ENCODE data around the gene GFY. TPM values are rescaled to one million over a fixed set of nuclear protein-coding genes. Genes with fewer than 3 reads are reported as not detected.
A peak's percentile ranks its signal among the peaks of the same experiment; 100 is the strongest.

Gene GFY
- total RNA-seq, 2 experiments from 2014 or later, result not detected

DNA sequence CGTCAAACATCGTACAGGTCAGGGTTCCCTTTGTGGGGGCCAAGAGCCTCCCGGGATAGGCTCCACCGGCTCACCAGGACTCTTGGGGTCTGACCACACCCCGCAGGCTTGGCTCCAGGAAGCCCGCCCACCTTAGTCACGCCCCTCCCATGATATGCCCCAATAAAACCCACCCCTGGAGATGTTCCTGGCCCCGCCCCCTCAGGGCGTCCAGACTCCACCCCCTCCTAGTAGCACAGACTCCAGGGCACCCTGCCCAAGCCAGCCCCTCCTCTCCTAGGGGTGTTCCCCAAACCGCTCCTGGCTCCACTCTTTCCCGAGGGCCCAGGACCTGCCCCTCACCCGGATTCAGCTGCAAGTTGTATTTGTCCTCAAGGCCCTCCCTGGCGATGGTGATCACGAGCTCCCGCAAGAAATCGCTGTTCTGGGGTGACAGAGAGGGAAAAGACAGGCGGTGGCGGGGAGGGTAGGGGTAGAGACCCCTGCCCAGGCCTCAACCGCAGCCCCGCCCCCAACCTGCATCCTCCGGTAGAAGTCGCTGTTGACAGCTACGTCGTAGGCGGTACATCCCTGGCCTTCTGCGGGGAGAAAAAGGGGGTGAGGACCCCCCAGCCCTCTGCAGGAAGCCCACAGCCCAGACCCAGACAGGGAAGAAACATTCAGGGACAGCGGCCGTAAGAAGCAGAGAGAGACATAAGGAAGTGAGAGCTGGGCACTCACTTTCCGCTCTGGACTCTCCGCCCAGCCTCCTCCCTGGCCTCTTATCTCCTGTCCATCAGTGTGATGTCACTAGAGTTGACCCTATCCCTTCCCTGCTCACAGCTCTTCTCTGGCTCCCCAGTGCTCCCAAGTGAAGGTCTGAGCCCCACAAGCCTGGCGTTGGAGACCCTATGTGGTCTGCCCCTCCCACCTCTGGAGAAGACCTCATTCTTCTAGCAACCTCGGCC, 22.6 kb downstream of the GFY start:
- Mint-ChIP-seq H3K27me3 (peaks cover under 1% of the 10 kb centered on the region), H3K4me1 (peaks cover 40% of the 10 kb centered on the region), H3K36me3 (ENCODE audit: low read depth) (peaks cover 43% of the 10 kb centered on the region), H3K4me3 (no peak overlapping the region), H3K9me3 (ENCODE audit: low read depth) (no peaks in the 10 kb centered on the region), H3K27ac (peak overlapping the region; percentile 47)
- no peak for ATAC-seq
- CTCF ChIA-PET, result interaction anchor here (0.8 to 1.2 kb wide), 2 partner anchors 13 to 23 kb away, joined by 4 read pairs; no protein-coding TSS in a partner anchor
- intact Hi-C loops (cut with DNase I, micrococcal nuclease), result no loop called here
- POLR2A ChIA-PET, result interaction anchor here (0.6 kb wide), 2 partner anchors 164 to 185 kb away, joined by 3 read pairs; no protein-coding TSS in a partner anchor
- DNase-seq, result peak; percentile 59

DNA sequence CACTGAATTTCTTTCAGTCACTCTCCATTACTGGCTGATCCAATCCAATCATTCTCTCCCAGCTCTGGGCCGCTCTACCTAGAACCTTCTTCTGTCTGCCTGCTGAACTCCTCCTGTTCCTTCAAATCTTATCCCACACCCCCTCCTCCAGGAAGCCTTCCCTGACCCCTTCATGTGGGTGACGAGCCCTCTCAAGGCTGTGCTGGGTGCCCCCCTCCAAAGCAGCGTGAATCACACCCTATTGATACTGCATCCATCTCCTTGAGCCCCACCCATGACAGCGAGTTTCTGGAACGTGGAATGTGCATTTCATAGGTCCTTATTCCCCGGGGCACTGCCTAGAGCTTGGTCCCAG, 23.2 kb downstream of the GFY start:
- H3K9me3 Mint-ChIP-seq (ENCODE audit: low read depth), result no peaks in the 10 kb centered on the region
- H3K4me1 Mint-ChIP-seq, result peaks cover 42% of the 10 kb centered on the region
- DNase-seq, result no peak
- CTCF ChIA-PET, result interaction anchor here (0.8 to 1.2 kb wide), 2 partner anchors 14 to 22 kb away, joined by 4 read pairs; no protein-coding TSS in a partner anchor
- H3K27me3 Mint-ChIP-seq, result no peaks in the 10 kb centered on the region
- H3K4me3 Mint-ChIP-seq, result no peak overlapping the region
- ATAC-seq, result no peak
- POLR2A ChIA-PET, result interaction anchor here (0.6 kb wide), 1 partner anchor 186 kb away, joined by 3 read pairs; no protein-coding TSS in a partner anchor
- intact Hi-C loops (cut with DNase I, micrococcal nuclease), result no loop called here
- peak overlapping the region; percentile 47 for H3K27ac Mint-ChIP-seq
- peaks cover 44% of the 10 kb centered on the region for H3K36me3 Mint-ChIP-seq (ENCODE audit: low read depth)

DNA sequence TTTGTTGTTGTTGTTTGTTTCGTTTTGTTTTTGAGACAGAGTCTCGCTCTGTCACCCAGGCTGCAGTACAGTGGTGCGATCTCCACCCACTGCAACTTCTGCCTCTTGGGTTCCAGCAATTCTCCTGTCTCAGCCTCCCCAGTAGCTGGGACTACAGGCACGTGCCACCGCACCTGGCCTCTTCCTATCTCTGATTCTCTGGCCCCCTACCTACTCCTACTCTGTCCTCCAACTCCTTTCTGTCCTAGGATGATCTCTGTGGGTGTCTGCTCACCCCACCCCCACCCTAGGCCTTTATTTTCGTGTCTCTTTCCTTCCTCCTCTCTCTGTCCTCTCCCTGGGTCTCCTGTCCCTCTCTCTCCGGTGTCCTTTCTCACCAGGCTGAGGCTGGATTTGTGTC, 25.2 kb downstream of the GFY start:
- intact Hi-C loops (cut with DNase I, micrococcal nuclease), result loop anchor here (5.0 kb wide), 3 partner anchors 37 to 813 kb away; partner anchors contain the start of genes AP2A1 (in 1 of the 2), DBP (in 1 of the 2) and RPL13A (in 1 of the 2)
- ChIA-PET CTCF (interaction anchor here (1.9 kb wide), 1 partner anchor 20 kb away, joined by 8 read pairs; no protein-coding TSS in a partner anchor), POLR2A (no interaction called here)
- peak overlapping the region; percentile 100 for H3K27ac Mint-ChIP-seq
- H3K36me3 Mint-ChIP-seq (ENCODE audit: low read depth), result peaks cover 52% of the 10 kb centered on the region
- H3K9me3 Mint-ChIP-seq (ENCODE audit: low read depth), result no peaks in the 10 kb centered on the region
- H3K27me3 Mint-ChIP-seq, result no peaks in the 10 kb centered on the region
- peak overlapping the region; percentile 100 for H3K4me3 Mint-ChIP-seq
- ATAC-seq (no peak), DNase-seq (no peak)
- peaks cover 41% of the 10 kb centered on the region for H3K4me1 Mint-ChIP-seq

DNA sequence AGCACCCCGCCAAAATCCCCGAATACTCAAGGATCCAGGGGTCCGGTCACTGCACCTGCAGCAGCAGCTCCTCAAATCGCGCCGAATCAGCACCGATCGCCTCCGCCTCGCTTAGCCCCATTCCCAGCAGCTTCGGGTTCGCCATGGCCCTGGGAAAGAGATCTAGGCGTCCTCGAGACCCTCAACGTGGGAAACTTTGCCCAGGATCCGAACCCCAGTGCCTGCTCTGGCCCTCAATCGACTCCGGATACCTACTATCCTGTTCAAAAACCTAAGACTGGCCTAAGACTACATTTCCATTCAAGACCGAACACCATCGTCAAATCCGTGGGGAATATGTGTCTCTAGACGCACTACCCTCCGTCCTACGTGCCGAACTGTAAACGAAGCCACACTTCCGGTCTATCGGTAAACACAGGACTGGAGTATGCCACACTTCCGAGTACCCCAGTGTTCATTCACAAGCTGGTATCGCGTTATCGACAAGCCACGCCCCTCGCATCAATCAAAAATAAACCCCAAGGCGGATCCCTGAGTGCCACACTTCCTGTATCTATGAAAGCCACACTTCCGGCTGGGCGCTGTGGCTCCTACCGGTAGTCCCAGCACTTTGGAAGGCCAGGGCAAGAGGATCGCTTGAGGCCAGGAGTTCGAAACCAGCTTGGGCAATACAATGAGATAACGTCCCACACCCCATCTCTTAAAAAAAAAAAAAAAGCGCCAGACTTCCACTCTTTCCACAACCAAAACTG, 26.4 kb downstream of the GFY start, which contains the start of gene PIH1D1:
PIH1D1 (minus strand) TSS at position 385 of the 752 bp plus-strand sequence; CDS start at position 145, 240 bp downstream.
- DNase-seq (peak; percentile 98), ATAC-seq (peak; percentile 71)
- no peaks in the 10 kb centered on the region for H3K27me3 Mint-ChIP-seq
- peaks cover 53% of the 10 kb centered on the region for H3K36me3 Mint-ChIP-seq (ENCODE audit: low read depth)
- H3K9me3 Mint-ChIP-seq (ENCODE audit: low read depth), result no peaks in the 10 kb centered on the region
- H3K4me3 Mint-ChIP-seq, result peak within 1 kb of the TSS; percentile 100
- H3K4me1 Mint-ChIP-seq, result peaks cover 50% of the 10 kb centered on the region
- ChIA-PET POLR2A (interaction anchor here (0.6 to 3.4 kb wide), 7 partner anchors 18 to 158 kb away, joined by 3 to 18 read pairs (median 5); partner anchors contain the start of gene RPS11), CTCF (interaction anchor here (0.6 to 1.9 kb wide), 10 partner anchors 19 to 338 kb away, joined by 3 to 8 read pairs (median 3); partner anchors contain the start of gene RPS11)
- H3K27ac Mint-ChIP-seq, result peak within 1 kb of the TSS; percentile 100
- intact Hi-C loops (cut with DNase I, micrococcal nuclease), result loop anchor here (1.0 to 5.0 kb wide), 8 partner anchors 8 to 814 kb away; partner anchors contain the start of genes AP2A1 (in 1 of the 2), DBP (in 1 of the 2), NOSIP (in 1 of the 2) and RPL13A (in 1 of the 2)

DNA sequence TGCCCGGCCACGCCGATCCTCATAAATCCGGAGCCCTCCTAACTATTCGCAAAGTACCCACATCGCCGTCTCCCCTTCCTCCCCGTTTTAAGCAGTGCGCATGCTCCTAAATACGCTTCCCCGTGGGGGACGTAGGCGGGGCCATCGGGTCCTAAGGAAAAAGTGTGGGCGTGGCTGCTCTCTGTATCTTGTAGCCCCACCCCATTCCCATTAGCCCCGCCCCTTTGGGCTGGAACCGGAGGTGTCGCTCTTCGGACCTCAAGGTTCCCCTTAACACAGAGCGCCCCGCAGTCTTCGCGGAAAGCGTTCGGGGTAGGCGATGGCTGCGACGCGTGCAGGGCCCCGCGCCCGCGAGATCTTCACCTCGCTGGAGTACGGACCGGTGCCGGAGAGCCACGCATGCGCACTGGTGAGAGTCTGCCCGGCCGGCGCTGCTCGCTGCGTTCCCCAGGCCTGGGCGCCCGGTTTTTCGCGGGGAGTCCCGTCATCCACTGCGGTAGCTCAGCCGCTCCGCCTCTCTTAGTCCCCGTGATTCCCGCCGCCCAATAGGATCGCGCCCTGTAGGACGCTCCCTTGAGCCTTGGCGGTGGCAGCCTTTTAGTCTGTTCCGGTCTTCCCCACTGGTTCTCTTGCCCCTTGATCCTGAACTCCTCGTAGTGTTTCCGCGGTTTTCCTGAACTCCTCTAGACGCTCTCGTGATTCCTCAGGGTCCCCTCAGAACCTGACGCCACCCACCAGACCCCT, 28.0 kb downstream of the GFY start, which contains the start of gene ALDH16A1:
ALDH16A1 (plus strand) TSS at position 213 of the 744 bp plus-strand sequence; CDS start at position 320, 107 bp downstream.
- Mint-ChIP-seq H3K4me1 (peaks cover 52% of the 10 kb centered on the region), H3K4me3 (peak within 1 kb of the TSS; percentile 100)
- POLR2A ChIA-PET, result interaction anchor here (0.7 to 3.4 kb wide), 7 partner anchors 16 to 1136 kb away, joined by 3 to 18 read pairs (median 3); partner anchors contain the start of gene RPS11

DNA sequence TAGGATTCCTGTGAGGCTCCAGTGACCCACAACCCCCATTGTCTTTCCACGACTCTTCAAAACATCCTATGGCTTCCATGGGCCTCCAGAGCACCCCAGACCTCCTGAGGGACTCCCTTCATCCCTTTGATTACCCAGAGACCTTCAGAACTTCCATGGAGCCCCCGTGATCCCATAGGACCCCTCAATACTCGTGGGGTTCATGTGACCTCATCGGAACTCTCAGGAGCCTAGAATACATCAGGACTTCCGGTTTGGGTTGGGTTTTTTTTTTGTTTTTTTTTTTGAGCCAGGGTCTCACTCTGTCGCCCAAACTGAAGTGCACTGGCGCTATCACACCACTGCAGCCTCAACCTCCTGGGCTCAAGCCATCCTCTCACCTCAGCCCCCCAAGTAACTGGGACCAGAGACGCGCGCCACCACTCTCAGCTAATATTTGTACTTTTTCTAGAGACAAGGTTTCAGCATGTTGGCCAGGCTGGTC, 28.6 kb downstream of the GFY start:
- Mint-ChIP-seq H3K27me3 (no peaks in the 10 kb centered on the region), H3K27ac (peak overlapping the region; percentile 100), H3K4me1 (peaks cover 47% of the 10 kb centered on the region), H3K4me3 (peak overlapping the region; percentile 100), H3K9me3 (ENCODE audit: low read depth) (no peaks in the 10 kb centered on the region), H3K36me3 (ENCODE audit: low read depth) (peaks cover 38% of the 10 kb centered on the region)
- CTCF ChIA-PET, result interaction anchor here (0.5 to 3.2 kb wide), 6 partner anchors 9 to 642 kb away, joined by 3 to 23 read pairs (median 3); no protein-coding TSS in a partner anchor
- DNase-seq, result no peak
- POLR2A ChIA-PET, result interaction anchor here (0.7 to 3.4 kb wide), 8 partner anchors 16 to 1137 kb away, joined by 3 to 18 read pairs (median 3); partner anchors contain the start of gene RPS11
- intact Hi-C loops (cut with DNase I, micrococcal nuclease), result loop anchor here (1.0 to 5.0 kb wide), 17 partner anchors 16 to 816 kb away; partner anchors contain the start of genes RPL13A (in 2 of the 2), RPS11 (in 2 of the 2), AKT1S1 (in 1 of the 2) and AP2A1 (in 1 of the 2)
- no peak for ATAC-seq

More for the DNA sequence above, 28.0 kb downstream of the GFY start, which contains the start of gene ALDH16A1:
- Mint-ChIP-seq H3K9me3 (ENCODE audit: low read depth) (no peaks in the 10 kb centered on the region), H3K27ac (peak within 1 kb of the TSS; percentile 100), H3K27me3 (no peaks in the 10 kb centered on the region), H3K36me3 (ENCODE audit: low read depth) (peaks cover 44% of the 10 kb centered on the region)
- ATAC-seq (peak; percentile 89), DNase-seq (peak; percentile 99)
- intact Hi-C loops (cut with DNase I, micrococcal nuclease), result loop anchor here (1.0 to 5.0 kb wide), 17 partner anchors 16 to 816 kb away; partner anchors contain the start of genes RPL13A (in 2 of the 2), RPS11 (in 2 of the 2), AKT1S1 (in 1 of the 2) and AP2A1 (in 1 of the 2)
- CTCF ChIA-PET, result interaction anchor here (0.5 to 3.2 kb wide), 6 partner anchors 9 to 740 kb away, joined by 3 to 23 read pairs (median 4); no protein-coding TSS in a partner anchor

DNA sequence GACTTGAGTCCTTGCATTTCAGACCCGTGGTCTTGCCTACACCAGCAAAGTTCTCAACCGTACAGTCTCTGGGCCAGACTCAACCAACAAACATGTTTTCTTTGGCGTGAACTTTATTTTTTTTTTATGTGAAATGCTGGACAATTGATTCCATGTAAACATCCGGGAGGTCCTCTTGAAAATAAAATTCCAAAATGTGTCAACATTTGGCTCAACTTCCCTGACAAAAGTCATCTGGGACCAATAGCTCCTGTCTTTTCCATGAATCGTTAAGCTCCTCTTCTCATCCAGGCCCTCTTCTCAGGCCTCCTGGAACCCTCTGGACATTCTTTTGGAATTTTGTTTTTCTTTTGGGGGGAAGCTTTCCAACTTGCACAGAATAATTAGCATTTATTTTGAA, 30.6 kb downstream of the GFY start:
- H3K27ac Mint-ChIP-seq, result peak overlapping the region; percentile 1
- H3K4me1 Mint-ChIP-seq, result peaks cover 31% of the 10 kb centered on the region
- no peak overlapping the region for H3K4me3 Mint-ChIP-seq
- DNase-seq (no peak), ATAC-seq (no peak)
- intact Hi-C loops (cut with DNase I, micrococcal nuclease), result no loop called here
- no peaks in the 10 kb centered on the region for H3K27me3 Mint-ChIP-seq
- ChIA-PET POLR2A (interaction anchor here (0.6 to 1.0 kb wide), 2 partner anchors 13 to 357 kb away, joined by 3 read pairs; no protein-coding TSS in a partner anchor), CTCF (interaction anchor here (3.2 kb wide), 1 partner anchor 14 kb away, joined by 23 read pairs; no protein-coding TSS in a partner anchor)
- peaks cover 28% of the 10 kb centered on the region for H3K36me3 Mint-ChIP-seq (ENCODE audit: low read depth)
- H3K9me3 Mint-ChIP-seq (ENCODE audit: low read depth), result no peaks in the 10 kb centered on the region

DNA sequence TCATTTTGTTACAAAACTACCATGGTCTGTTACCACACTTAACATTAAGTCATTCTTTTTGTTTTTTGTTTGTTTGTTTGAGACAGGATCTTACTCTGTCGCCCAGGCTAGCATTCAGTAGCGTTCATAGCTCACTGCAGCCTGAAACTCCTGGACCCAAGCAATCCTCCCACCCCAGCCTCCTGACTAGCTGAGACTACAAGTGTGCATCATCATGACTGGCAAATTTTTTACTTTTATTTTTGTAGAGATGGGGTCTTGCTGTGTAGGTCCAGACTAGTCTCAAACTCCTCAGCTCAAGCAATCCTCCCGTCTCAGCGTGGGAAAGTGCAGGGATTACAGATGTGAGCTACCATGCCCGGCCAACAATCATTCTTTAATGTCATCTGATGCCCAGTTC, 31.1 kb downstream of the GFY start:
- H3K27ac Mint-ChIP-seq, result peak overlapping the region; percentile 1

DNA sequence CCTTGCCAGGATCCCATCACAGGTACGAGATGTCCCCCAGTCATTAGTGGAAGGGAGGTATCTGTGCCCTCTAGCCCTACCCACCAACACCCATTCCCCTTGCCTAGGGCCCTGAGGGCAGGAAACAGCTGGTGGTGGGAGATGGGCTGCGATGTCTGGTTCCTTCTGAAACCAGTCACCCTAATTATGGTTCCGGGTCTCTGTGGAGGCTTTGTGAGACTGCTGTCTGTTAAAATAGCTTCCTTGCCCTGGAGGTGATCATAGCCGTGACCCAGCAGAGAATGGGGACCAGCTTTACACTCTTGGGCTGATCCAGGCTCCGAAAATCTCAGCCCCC, 33.3 kb downstream of the GFY start:
- Mint-ChIP-seq H3K27me3 (no peaks in the 10 kb centered on the region), H3K4me3 (no peak overlapping the region), H3K36me3 (ENCODE audit: low read depth) (peaks cover 18% of the 10 kb centered on the region), H3K27ac (peak overlapping the region; percentile 51), H3K4me1 (peaks cover 21% of the 10 kb centered on the region), H3K9me3 (ENCODE audit: low read depth) (no peaks in the 10 kb centered on the region)
- intact Hi-C loops (cut with DNase I, micrococcal nuclease), result no loop called here
- ChIA-PET CTCF (interaction anchor here (0.6 to 2.3 kb wide), 5 partner anchors 9 to 372 kb away, joined by 3 to 9 read pairs (median 3); no protein-coding TSS in a partner anchor), POLR2A (interaction anchor here (0.6 to 0.7 kb wide), 2 partner anchors 48 to 583 kb away, joined by 3 to 8 read pairs; no protein-coding TSS in a partner anchor)
- no peak for DNase-seq
- ATAC-seq, result no peak

More for the DNA sequence above, 31.1 kb downstream of the GFY start:
- Mint-ChIP-seq H3K27me3 (no peaks in the 10 kb centered on the region), H3K36me3 (ENCODE audit: low read depth) (peaks cover 26% of the 10 kb centered on the region), H3K4me3 (no peak overlapping the region), H3K4me1 (peaks cover 31% of the 10 kb centered on the region), H3K9me3 (ENCODE audit: low read depth) (no peaks in the 10 kb centered on the region)
- ChIA-PET POLR2A (interaction anchor here (0.6 to 1.3 kb wide), 2 partner anchors 17 to 357 kb away, joined by 3 read pairs; partner anchors contain the start of gene FLT3LG), CTCF (no interaction called here)
- intact Hi-C loops (cut with DNase I, micrococcal nuclease), result no loop called here
- ATAC-seq, result no peak
- DNase-seq, result no peak
